A673 (cell line): ENCODE data around the gene MISP. TPM values are rescaled to one million over a fixed set of nuclear protein-coding genes. Genes with fewer than 3 reads are reported as not detected.

Source experiments
- BruUV-seq: library from RNA; stranded (reverse); fragments of 400-500 nt; replicated peaks from 2 replicates; lab custom pipeline; 2021; lab: Mats Ljungman, UMichigan
- CTCF ChIA-PET: fragments of 300-600 bp; sonication (Branson Sonifier 250); formaldehyde crosslinking; loops from one replicate; lab custom pipeline; 2022; ENCODE audit warnings: antibody characterized with exemption; lab: Charles Lee
- POLR2A ChIA-PET: fragments of 300-600 bp; sonication (Branson Sonifier 250); formaldehyde crosslinking; loops from one replicate; lab custom pipeline; 2022; ENCODE audit warnings: antibody characterized with exemption; ENCODE audit not compliant: low non-redundant PET; lab: Charles Lee
- DNase-seq: peaks from one replicate; pipeline ENCODE4 v3.0.0-alpha.2; 2015; ENCODE audit warnings: low spot score
- H3K27ac ChIP-seq: fragments of 200-600 bp; sonication (generic); 2 replicates; pipeline ENCODE4 v1.5.1; 2016; ENCODE audit warnings: mixed run types, low read depth, mild to moderate bottlenecking, mixed read lengths, antibody characterized with exemption, low read length; ENCODE audit not compliant: poor library complexity, severe bottlenecking
- H3K27me3 ChIP-seq: fragments of 200-600 bp; sonication (generic); replicated peaks from 2 replicates; pipeline ENCODE4 v1.6.1; 2017; ENCODE audit warnings: mixed run types, low read depth, mild to moderate bottlenecking, mixed read lengths, antibody characterized with exemption, low read length; ENCODE audit not compliant: insufficient read depth, poor library complexity
- H3K36me3 ChIP-seq: fragments of 200-600 bp; sonication (generic); 2 replicates; pipeline ENCODE4 v1.6.1; 2016; ENCODE audit warnings: mixed run types, mild to moderate bottlenecking, mixed read lengths, antibody characterized with exemption, low read length; ENCODE audit not compliant: insufficient read depth, poor library complexity, severe bottlenecking
- H3K4me1 ChIP-seq: fragments of 200-600 bp; sonication (generic); 2 replicates; pipeline ENCODE4 v1.6.1; 2017; ENCODE audit warnings: mixed run types, mild to moderate bottlenecking, mixed read lengths, antibody characterized with exemption, low read length; ENCODE audit not compliant: insufficient read depth, poor library complexity, severe bottlenecking
- H3K4me3 ChIP-seq: fragments of 200-600 bp; sonication (generic); 2 replicates; pipeline ENCODE4 v1.5.1; 2016; ENCODE audit warnings: low read depth, mixed run types, mild to moderate bottlenecking, mixed read lengths, low read length; ENCODE audit not compliant: poor library complexity, severe bottlenecking
- H3K9me3 ChIP-seq: fragments of 200-600 bp; sonication (generic); 2 replicates; pipeline ENCODE4 v1.6.1; 2016; ENCODE audit warnings: mixed run types, low read depth, mild to moderate bottlenecking, mixed read lengths, antibody characterized with exemption, low read length; ENCODE audit not compliant: poor library complexity, severe bottlenecking
- EZH2 ChIP-seq: fragments of 200-600 bp; sonication (generic); IDR thresholded peaks from 2 replicates; pipeline ENCODE4 v1.6.1; 2017; ENCODE audit warnings: borderline replicate concordance, low read depth, mild to moderate bottlenecking, mixed read lengths, antibody characterized with exemption, low read length; ENCODE audit not compliant: poor library complexity, severe bottlenecking
- intact Hi-C: fragments of 100-400 bp; cut with micrococcal nuclease; formaldehyde crosslinking; loops from one replicate; pipeline ENCODE4 v1.10.0; 2022; ENCODE audit not compliant: unreplicated experiment
- total RNA-seq: library from RNA; stranded (reverse); gene quantifications from 2 replicates; pipeline ENCODE4 v1.2.3, GENCODE V29; 2021
- TF ChIP-seq, protein P1 (sequence below): fragments of 300-800, 200-600 bp; sonication (generic); conservative IDR thresholded peaks from 2 replicates; pipeline ENCODE4 v1.5.1; 2017; ENCODE audit warnings: low read depth, mild to moderate bottlenecking, antibody characterized with exemption, low read length, moderate library complexity, mixed read lengths

Gene MISP
- total RNA-seq, 1 experiment from 2014 or later, result 0.11 TPM

DNA sequence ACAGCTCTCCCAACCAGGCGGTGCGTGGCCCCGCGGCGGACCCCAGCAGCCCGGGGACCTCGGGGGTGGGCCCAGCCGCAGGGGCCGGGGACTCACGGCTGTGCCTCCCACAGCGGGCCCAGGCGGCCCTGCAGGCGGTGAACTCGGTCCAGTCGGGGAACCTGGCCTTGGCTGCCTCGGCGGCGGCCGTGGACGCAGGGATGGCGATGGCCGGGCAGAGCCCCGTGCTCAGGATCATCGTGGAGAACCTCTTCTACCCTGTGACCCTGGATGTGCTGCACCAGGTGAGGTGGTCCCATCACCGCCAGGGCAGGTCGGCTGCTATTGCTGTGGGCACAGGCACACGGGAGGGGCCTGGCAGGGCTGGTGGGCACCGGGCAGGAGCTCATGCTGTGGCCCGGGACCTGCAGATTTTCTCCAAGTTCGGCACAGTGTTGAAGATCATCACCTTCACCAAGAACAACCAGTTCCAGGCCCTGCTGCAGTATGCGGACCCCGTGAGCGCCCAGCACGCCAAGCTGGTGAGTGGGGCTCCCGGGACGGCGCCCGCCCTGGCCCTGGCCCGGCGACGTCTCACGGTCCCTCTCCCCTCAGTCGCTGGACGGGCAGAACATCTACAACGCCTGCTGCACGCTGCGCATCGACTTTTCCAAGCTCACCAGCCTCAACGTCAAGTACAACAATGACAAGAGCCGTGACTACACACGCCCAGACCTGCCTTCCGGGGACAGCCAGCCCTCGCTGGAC, 53.7 kb downstream of the MISP start:
- H3K27ac ChIP-seq, result no peak overlapping the region
- no peaks in the 10 kb centered on the region for H3K27me3 ChIP-seq
- peaks cover 86% of the 10 kb centered on the region for H3K36me3 ChIP-seq
- POLR2A ChIA-PET, result interaction anchor here (0.5 kb wide), 1 partner anchor 142 kb away, joined by 13 read pairs; the partner anchor contains the start of gene RNF126
- no peaks in the 10 kb centered on the region for H3K9me3 ChIP-seq
- no peak for DNase-seq
- intact Hi-C loops, result no loop called here
- H3K4me3 ChIP-seq, result no peak overlapping the region
- no TSS peak for BruUV-seq
- H3K4me1 ChIP-seq, result peaks cover 72% of the 10 kb centered on the region
- CTCF ChIA-PET, result no interaction called here
- TF ChIP-seq EZH2, result no peak
- TF ChIP-seq, protein P1, sequence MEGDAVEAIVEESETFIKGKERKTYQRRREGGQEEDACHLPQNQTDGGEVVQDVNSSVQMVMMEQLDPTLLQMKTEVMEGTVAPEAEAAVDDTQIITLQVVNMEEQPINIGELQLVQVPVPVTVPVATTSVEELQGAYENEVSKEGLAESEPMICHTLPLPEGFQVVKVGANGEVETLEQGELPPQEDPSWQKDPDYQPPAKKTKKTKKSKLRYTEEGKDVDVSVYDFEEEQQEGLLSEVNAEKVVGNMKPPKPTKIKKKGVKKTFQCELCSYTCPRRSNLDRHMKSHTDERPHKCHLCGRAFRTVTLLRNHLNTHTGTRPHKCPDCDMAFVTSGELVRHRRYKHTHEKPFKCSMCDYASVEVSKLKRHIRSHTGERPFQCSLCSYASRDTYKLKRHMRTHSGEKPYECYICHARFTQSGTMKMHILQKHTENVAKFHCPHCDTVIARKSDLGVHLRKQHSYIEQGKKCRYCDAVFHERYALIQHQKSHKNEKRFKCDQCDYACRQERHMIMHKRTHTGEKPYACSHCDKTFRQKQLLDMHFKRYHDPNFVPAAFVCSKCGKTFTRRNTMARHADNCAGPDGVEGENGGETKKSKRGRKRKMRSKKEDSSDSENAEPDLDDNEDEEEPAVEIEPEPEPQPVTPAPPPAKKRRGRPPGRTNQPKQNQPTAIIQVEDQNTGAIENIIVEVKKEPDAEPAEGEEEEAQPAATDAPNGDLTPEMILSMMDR, result no peak

DNA sequence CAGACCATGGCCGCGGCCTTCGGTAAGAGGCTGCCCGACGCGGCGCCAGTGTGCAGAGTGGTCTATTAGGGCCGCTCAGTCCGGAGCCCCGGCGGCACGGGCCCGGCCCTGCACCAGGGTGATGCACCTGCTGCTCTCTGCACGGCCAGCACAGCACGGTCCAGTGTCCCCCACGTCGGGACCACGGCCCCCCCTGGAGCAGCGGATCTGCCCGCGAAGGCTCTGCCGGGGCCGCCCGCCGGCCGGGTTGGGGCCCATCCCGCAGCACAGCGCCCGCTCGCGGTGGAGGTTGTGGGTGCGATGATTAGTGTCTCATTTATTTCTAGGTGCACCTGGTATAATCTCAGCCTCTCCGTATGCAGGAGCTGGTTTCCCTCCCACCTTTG, 54.2 kb downstream of the MISP start:
- H3K27ac ChIP-seq, result no peak overlapping the region
- intact Hi-C loops, result no loop called here
- H3K4me3 ChIP-seq, result no peak overlapping the region
- BruUV-seq, result no TSS peak
- H3K9me3 ChIP-seq, result no peaks in the 10 kb centered on the region
- H3K4me1 ChIP-seq, result peaks cover 66% of the 10 kb centered on the region
- DNase-seq, result no peak
- H3K36me3 ChIP-seq, result peaks cover 86% of the 10 kb centered on the region
- H3K27me3 ChIP-seq, result no peaks in the 10 kb centered on the region
- CTCF ChIA-PET, result no interaction called here
- POLR2A ChIA-PET, result no interaction called here
- TF ChIP-seq EZH2, result no peak
- TF ChIP-seq, protein P1, result no peak

DNA sequence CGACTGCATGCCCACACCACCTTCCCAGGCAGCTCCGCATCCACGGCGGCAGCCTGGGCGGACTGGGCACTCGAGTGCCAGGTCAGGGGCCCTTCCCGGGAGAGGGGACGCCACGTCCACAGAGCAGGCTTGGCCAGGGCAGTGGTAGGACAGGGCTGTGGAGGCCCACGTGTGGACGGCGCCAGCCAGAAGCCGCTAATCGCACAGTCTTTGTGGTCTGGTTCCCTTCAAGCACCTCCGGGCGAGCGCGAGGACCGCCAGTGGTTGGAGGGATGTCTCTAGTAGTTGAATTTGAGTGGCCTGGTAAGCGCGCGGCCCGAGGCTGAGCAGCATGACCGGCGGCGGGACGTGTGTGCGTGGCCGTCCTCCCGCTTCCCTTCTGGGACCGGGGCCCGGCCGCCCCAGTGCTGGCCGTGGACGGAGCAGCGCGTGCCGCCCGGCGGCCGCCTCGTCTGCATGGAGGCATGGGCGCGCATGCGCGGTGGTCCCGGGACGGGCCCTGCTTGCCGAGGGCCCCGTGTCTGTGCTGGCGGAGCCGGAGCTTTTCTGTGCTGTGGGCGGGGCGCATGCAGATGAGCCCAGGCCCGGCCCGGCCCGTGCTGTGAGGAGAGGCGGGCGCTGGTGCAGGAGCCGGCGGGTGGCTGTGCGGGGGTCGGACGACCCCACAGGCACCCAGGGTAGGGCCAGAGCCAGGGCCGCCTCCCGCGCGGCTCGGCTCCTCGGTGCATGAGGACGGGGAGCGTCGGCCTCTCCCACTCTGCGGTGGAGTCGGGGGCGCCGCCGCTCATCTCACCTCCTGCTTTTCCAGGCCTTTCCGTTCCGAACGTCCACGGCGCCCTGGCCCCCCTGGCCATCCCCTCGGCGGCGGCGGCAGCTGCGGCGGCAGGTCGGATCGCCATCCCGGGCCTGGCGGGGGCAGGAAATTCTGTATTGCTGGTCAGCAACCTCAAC, 55.0 kb downstream of the MISP start:
- Histone ChIP-seq H3K9me3 (no peaks in the 10 kb centered on the region), H3K4me1 (peaks cover 66% of the 10 kb centered on the region), H3K27ac (peak overlapping the region; percentile 29), H3K4me3 (no peak overlapping the region), H3K36me3 (peaks cover 86% of the 10 kb centered on the region), H3K27me3 (no peaks in the 10 kb centered on the region)
- CTCF ChIA-PET, result no interaction called here
- DNase-seq, result peak; percentile 91
- BruUV-seq, result no TSS peak
- intact Hi-C loops, result no loop called here
- POLR2A ChIA-PET, result no interaction called here
- TF ChIP-seq EZH2, result no peak
- TF ChIP-seq, protein P1, result no peak
